GM12801 (cell line): ENCODE data around the gene DNAJC8.

Source experiments
- CTCF ChIP-seq: IDR thresholded peaks from one replicate; pipeline ENCODE4 v1.5.1; 2011; ENCODE audit warnings: control low read depth; ENCODE audit not compliant: insufficient read length; ENCODE audit errors: extremely low read depth

The DNAJC8 gene

DNA sequence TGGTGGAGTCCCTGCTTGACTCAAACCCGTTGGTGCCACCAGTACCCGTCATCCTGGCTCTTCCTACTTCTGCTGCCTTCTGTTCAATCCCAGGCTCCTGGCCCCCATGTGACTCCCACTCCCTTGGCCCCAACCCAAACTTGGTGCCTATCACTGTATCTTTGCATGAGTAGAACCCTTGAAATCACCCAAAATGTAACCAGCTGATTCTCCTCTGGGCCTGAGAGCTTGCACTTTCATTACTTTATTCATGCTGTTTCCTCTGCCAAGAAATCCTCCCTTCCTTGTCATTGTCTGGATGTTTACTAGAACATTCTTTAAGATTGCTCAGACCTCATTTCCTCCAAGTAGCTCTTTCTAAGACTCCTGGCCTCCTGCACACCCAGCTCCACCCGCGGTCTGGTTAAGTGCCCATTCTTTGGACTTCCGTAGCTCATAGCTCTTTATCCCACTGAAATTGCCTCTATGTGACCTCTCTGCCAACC lies 72.0 kb downstream of the DNAJC8 start:
- no peak for TF ChIP-seq CTCF

GRCh38 chr1:28159680-28160079 lies 73.1 kb downstream of the DNAJC8 start:
- TF ChIP-seq CTCF: no peak

DNA sequence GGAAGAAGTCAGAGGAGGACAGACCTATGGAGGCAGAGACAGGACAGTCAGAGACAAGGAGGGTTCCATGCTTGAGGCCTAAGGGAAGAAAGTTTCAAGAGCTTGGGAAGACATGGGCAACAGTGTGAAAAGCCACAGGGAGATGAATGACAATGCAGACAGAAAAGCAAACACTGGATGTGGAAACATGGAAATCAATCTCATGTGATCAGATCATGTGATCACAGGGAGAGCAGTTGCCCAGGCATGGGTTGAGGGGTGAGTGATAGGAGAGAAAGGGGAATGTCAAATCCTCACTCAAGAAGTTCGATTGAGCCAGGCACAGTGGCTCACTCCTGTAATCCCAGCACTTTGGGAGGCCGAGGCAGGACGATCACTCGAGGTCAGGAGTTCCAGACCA lies 73.6 kb downstream of the DNAJC8 start:
- no peak for TF ChIP-seq CTCF

GRCh38 chr1:28157894-28158293 lies 74.9 kb downstream of the DNAJC8 start:
- TF ChIP-seq CTCF: no peak

DNA sequence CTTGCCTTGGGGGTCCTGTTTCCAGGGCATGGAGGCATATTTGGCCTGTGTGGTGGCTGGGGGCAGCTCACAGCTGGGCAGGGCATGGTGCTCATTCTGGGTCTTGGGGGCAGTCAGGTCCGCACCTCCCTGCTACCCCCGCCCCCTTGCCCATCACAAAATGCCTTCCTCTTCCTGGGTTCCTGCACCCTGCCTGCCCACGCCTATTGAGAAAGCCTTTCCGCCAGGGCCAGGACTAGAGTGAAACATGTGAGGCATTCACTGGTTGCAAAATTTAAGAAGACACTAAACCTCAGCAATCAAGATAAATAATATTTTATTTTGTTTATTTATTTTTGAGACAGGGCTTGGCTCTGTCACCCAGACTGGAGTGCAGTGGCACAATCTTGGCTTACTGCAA lies 76.0 kb downstream of the DNAJC8 start:
- TF ChIP-seq CTCF: no peak

DNA sequence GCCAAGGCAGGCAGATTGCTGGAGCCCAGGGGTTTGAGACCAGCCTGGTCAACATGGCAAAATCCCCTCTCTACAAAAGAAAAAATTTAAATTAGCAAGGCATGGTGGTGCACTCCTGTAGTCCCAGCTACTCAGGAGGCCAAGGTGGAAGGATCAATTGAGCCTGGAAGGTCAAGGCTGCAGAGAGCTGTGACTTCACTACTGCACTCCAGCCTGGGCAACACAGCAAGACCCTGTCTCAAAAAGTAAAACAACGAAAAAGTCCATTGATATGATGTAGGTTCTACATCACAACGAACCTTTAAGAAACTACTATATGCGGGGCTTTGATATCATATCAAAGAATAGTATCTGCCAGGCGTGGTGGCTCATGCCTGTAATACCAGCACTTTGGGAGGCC lies 77.2 kb downstream of the DNAJC8 start:
- TF ChIP-seq CTCF: no peak

DNA sequence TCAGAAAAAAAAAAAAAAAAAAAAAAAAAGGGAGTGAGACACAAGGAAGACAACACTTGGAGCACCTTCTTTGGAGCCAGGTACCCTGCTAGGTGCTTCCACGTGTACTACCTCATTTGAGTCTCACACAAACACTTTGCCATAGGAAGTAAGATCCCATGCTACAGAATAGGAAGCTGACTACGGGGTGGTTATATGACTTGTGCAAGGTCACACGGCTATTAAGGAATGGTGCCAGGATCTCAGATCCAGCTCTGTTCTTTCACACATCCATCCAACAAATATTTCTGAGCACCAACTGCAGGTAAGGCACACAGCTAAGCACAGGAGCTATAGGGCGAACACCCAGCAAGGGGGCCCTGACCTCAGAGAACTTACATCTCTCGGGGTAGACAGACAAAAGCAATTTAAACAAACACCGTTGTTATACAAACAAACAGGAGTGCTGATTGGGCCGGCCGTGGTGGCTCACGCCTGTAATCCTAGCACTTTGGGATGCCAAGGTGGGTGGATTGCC lies 78.7 kb downstream of the DNAJC8 start:
- TF ChIP-seq CTCF: no peak
